ENCODE results near the gene ELMO1. TPM values are rescaled to one million over a fixed set of nuclear protein-coding genes. Genes with fewer than 3 reads are reported as not detected.

Gene ELMO1
- total RNA-seq, 4 donors from 2014 or later, result 31.1 to 42.9 (median 38.7) TPM

DNA sequence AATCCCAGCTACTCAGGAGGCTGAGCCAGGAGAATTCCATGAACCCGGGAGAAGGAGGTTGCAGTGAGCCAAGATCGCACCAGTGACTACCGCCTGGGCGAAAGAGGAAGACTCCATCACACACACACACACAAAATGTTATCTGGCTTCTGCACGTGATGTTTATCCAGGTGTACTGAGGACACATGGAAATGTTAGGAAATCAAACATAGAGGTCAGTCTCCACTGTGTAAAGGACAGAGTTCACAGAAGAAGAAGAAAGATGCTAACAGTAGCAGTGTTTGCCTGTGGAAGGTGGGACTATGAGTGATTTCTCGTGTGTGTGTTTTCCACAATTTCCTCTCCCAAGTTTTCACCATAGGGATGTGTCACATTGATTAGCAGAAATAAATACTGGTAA, 256.9 kb downstream of the ELMO1 start:
- H3K9me3 ChIP-seq, result no peaks in the 10 kb centered on the region
- WGBS, result 95% methylated on average over 6 of the region's 6 CpGs
- no peaks in the 10 kb centered on the region for H3K27me3 ChIP-seq
- H3K27ac ChIP-seq (replicated peaks in 1 of 4), result no peak overlapping the region
- intact Hi-C loops (cut with DNase I), result no loop called here
- peaks cover 0 to 22% (median 0%) of the 10 kb centered on the region in 4 donors for H3K36me3 ChIP-seq
- TF ChIP-seq, protein P1, sequence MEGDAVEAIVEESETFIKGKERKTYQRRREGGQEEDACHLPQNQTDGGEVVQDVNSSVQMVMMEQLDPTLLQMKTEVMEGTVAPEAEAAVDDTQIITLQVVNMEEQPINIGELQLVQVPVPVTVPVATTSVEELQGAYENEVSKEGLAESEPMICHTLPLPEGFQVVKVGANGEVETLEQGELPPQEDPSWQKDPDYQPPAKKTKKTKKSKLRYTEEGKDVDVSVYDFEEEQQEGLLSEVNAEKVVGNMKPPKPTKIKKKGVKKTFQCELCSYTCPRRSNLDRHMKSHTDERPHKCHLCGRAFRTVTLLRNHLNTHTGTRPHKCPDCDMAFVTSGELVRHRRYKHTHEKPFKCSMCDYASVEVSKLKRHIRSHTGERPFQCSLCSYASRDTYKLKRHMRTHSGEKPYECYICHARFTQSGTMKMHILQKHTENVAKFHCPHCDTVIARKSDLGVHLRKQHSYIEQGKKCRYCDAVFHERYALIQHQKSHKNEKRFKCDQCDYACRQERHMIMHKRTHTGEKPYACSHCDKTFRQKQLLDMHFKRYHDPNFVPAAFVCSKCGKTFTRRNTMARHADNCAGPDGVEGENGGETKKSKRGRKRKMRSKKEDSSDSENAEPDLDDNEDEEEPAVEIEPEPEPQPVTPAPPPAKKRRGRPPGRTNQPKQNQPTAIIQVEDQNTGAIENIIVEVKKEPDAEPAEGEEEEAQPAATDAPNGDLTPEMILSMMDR (IDR thresholded peaks at IDR 0.05), result no peak
- TF ChIP-seq POLR2AphosphoS5 (IDR thresholded peaks at IDR 0.05) (no peak), POLR2A (IDR thresholded peaks at IDR 0.05; ENCODE audit: low read depth) (no peak), EP300 (IDR thresholded peaks at IDR 0.05) (no peak)
- no peak for DNase-seq (ENCODE audit: extremely low spot score)
- H3K4me1 ChIP-seq, result peaks cover 5 to 12% (median 9%) of the 10 kb centered on the region in 4 donors
- no peak overlapping the region for H3K4me3 ChIP-seq

DNA sequence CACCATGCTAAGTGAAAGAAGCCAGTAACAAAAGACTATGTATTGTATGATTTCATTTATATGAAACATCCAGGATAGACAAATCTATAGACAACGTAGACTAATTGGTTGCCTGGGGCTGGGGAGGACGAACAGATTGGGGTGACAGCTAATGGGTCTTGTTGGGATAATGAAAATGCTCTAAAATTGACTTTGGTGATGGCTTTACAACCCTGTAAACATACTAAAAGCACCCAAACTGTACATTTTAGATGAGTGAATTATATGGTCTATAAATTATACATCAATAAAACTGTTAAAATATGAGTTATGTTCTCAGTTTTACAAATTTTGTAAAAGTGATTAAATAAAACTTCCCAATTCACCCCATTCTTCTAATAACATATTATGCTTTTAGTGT, 261.5 kb downstream of the ELMO1 start:
- Histone ChIP-seq H3K27ac (replicated peaks in 1 of 4) (no peak overlapping the region), H3K9me3 (no peaks in the 10 kb centered on the region), H3K27me3 (no peaks in the 10 kb centered on the region), H3K4me1 (peaks cover 0 to 6% (median 6%) of the 10 kb centered on the region in 4 donors), H3K36me3 (peaks cover 0 to 8% (median 0%) of the 10 kb centered on the region in 4 donors), H3K4me3 (no peak overlapping the region)
- DNase-seq (ENCODE audit: extremely low spot score), result no peak
- TF ChIP-seq, protein P1 (IDR thresholded peaks at IDR 0.05), result no peak
- TF ChIP-seq POLR2AphosphoS5 (IDR thresholded peaks at IDR 0.05) (no peak), POLR2A (IDR thresholded peaks at IDR 0.05; ENCODE audit: low read depth) (no peak), EP300 (IDR thresholded peaks at IDR 0.05) (no peak)
- 58% methylated on average over 2 of the region's 2 CpGs for WGBS
- intact Hi-C loops (cut with DNase I), result no loop called here

DNA sequence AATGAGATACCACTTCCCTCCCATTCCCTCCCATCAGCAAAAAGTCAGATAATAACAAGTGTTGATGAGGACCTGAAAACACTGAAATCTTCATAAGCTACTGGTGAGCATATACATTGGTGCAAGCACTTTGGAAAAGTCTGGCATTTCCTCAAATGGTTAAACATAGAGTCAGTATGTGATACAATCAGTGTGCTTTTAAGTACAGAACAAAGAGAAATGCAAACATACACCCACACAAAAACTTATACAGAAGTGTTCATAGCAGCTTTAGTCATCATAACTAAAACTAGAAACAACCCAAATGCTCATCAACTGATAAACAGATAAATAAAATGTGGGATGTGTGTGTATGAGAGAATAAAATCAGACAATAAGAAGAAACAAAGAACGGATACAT, 261.9 kb downstream of the ELMO1 start:
- intact Hi-C loops (cut with DNase I), result no loop called here
- WGBS, result 92% methylated on average over 1 of the region's 1 CpG

DNA sequence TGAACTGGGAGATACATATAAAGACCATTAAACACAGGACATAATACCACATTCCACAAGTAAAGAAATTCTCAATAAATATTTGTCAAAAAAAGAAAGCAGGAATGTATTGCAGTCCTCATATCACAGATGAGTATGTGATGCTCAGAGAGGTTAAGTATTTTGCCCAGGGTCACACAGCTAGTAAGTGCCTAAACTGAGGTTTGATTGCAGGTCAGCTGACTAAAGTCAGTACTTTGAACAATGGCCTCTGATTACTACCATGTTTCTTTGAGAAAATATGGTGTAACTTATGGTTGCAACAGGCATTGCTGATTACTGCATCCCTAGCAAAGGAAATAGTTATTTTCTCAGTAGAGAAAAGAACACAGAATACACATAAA, 267.1 kb downstream of the ELMO1 start:
- peaks cover 0 to 20% (median 17%) of the 10 kb centered on the region in 4 donors for H3K4me1 ChIP-seq
- no peaks in the 10 kb centered on the region for H3K9me3 ChIP-seq
- intact Hi-C loops (cut with DNase I), result no loop called here
- no peaks in the 10 kb centered on the region for H3K36me3 ChIP-seq
- H3K4me3 ChIP-seq, result no peak overlapping the region
- no peak for TF ChIP-seq EP300 (IDR thresholded peaks at IDR 0.05)
- no peak for TF ChIP-seq POLR2AphosphoS5 (IDR thresholded peaks at IDR 0.05)
- no peak for TF ChIP-seq POLR2A (IDR thresholded peaks at IDR 0.05; ENCODE audit: low read depth)
- TF ChIP-seq, protein P1 (IDR thresholded peaks at IDR 0.05), result no peak
- DNase-seq (ENCODE audit: extremely low spot score), result no peak
- H3K27me3 ChIP-seq, result no peaks in the 10 kb centered on the region
- H3K27ac ChIP-seq (replicated peaks in 1 of 4), result no peak overlapping the region

More for the DNA sequence above, 261.9 kb downstream of the ELMO1 start:
- no peak for DNase-seq (ENCODE audit: extremely low spot score)
- Histone ChIP-seq H3K4me1 (peaks cover 0 to 11% (median 10%) of the 10 kb centered on the region in 4 donors), H3K9me3 (no peaks in the 10 kb centered on the region), H3K27ac (replicated peaks in 1 of 4) (no peak overlapping the region), H3K27me3 (no peaks in the 10 kb centered on the region), H3K36me3 (peaks cover 0 to 8% (median 0%) of the 10 kb centered on the region in 4 donors), H3K4me3 (no peak overlapping the region)
- TF ChIP-seq, protein P1 (IDR thresholded peaks at IDR 0.05), result no peak
- no peak for TF ChIP-seq EP300 (IDR thresholded peaks at IDR 0.05)
- TF ChIP-seq POLR2A (IDR thresholded peaks at IDR 0.05; ENCODE audit: low read depth), result no peak
- TF ChIP-seq POLR2AphosphoS5 (IDR thresholded peaks at IDR 0.05), result no peak
